Measurements from ENCODE around the gene STK25.

STK25 gene

GRCh38 chr2:241545523-241546473 lies 37.4 kb upstream of the STK25 start:
- TF ChIP-seq POLR2A (IDR thresholded peaks at IDR 0.05; ENCODE audit: low read length) (no peak), GATA1 (IDR thresholded peaks at IDR 0.05; ENCODE audit: low read depth, low read length) (no peak)
- no peak for DNase-seq

GRCh38 chr2:241545106-241545505 lies 36.7 kb upstream of the STK25 start:
- DNase-seq = no peak
- TF ChIP-seq POLR2A (IDR thresholded peaks at IDR 0.05; ENCODE audit: low read length) (no peak), GATA1 (IDR thresholded peaks at IDR 0.05; ENCODE audit: low read depth, low read length) (no peak)

- TF ChIP-seq GATA1 (IDR thresholded peaks at IDR 0.05; ENCODE audit: low read depth, low read length) (no peak), POLR2A (IDR thresholded peaks at IDR 0.05; ENCODE audit: low read length) (no peak)
- no peak for DNase-seq
Measured at GRCh38 chr2:241542278-241542605, 33.9 kb upstream of the STK25 start.

GRCh38 chr2:241541564-241542277 lies 33.3 kb upstream of the STK25 start:
- no peak for TF ChIP-seq POLR2A (IDR thresholded peaks at IDR 0.05; ENCODE audit: low read length)
- no peak for TF ChIP-seq GATA1 (IDR thresholded peaks at IDR 0.05; ENCODE audit: low read depth, low read length)
- no peak for DNase-seq

GRCh38 chr2:241540771-241541561 lies 32.6 kb upstream of the STK25 start:
- TF ChIP-seq POLR2A (IDR thresholded peaks at IDR 0.05; ENCODE audit: low read length) (no peak), GATA1 (IDR thresholded peaks at IDR 0.05; ENCODE audit: low read depth, low read length) (no peak)
- peak; percentile 75 to 83 for DNase-seq

- DNase-seq = no peak
- TF ChIP-seq GATA1 (IDR thresholded peaks at IDR 0.05; ENCODE audit: low read depth, low read length) (no peak), POLR2A (IDR thresholded peaks at IDR 0.05; ENCODE audit: low read length) (no peak)
Measured at GRCh38 chr2:241540401-241540770, 32.0 kb upstream of the STK25 start.

GRCh38 chr2:241539616-241540374 lies 31.4 kb upstream of the STK25 start:
- no peak for DNase-seq
- no peak for TF ChIP-seq GATA1 (IDR thresholded peaks at IDR 0.05; ENCODE audit: low read depth, low read length)
- TF ChIP-seq POLR2A (IDR thresholded peaks at IDR 0.05; ENCODE audit: low read length) = no peak

- TF ChIP-seq POLR2A (IDR thresholded peaks at IDR 0.05; ENCODE audit: low read length) (no peak), GATA1 (IDR thresholded peaks at IDR 0.05; ENCODE audit: low read depth, low read length) (no peak)
- DNase-seq = no peak
Measured at GRCh38 chr2:241538838-241539615, 30.6 kb upstream of the STK25 start.

- no peak for DNase-seq
- TF ChIP-seq GATA1 (IDR thresholded peaks at IDR 0.05; ENCODE audit: low read depth, low read length) (no peak), POLR2A (IDR thresholded peaks at IDR 0.05; ENCODE audit: low read length) (no peak)
Measured at GRCh38 chr2:241535871-241536655, 27.7 kb upstream of the STK25 start.

GRCh38 chr2:241534701-241535375 lies 26.5 kb upstream of the STK25 start:
- no peak for TF ChIP-seq POLR2A (IDR thresholded peaks at IDR 0.05; ENCODE audit: low read length)
- no peak for TF ChIP-seq GATA1 (IDR thresholded peaks at IDR 0.05; ENCODE audit: low read depth, low read length)

GRCh38 chr2:241534293-241534692 lies 25.9 kb upstream of the STK25 start:
- DNase-seq = no peak
- TF ChIP-seq POLR2A (IDR thresholded peaks at IDR 0.05; ENCODE audit: low read length) = no peak
- no peak for TF ChIP-seq GATA1 (IDR thresholded peaks at IDR 0.05; ENCODE audit: low read depth, low read length)

More at GRCh38 chr2:241534701-241535375, 26.5 kb upstream of the STK25 start:
- no peak for DNase-seq

Measured in erythroblast (primary cell).